DOHH2 (cell line): ENCODE data around the gene NYAP1.

Experiments used
- H3F3A ChIP-seq: fragments of 200-600 bp; sonication (generic), shearing (Covaris generic); 2 replicates; pipeline ENCODE4 v1.6.0; 2016; ENCODE audit warnings: antibody characterized with exemption, mild to moderate bottlenecking; ENCODE audit not compliant: control insufficient read depth, insufficient read depth
- H3K27ac ChIP-seq: fragments of 200-600 bp; sonication (generic); 2 replicates; pipeline ENCODE4 v1.5.1; 2014; ENCODE audit warnings: low read depth, mild to moderate bottlenecking, low read length, moderate library complexity
- H3K27me3 ChIP-seq: fragments of 200-600 bp; sonication (generic); 2 replicates; pipeline ENCODE4 v1.6.1; 2014; ENCODE audit warnings: mild to moderate bottlenecking, low read length, mixed read lengths; ENCODE audit not compliant: control insufficient read depth
- H3K36me3 ChIP-seq: fragments of 200-600 bp; sonication (generic); 2 replicates; pipeline ENCODE4 v1.6.1; 2014; ENCODE audit warnings: mild to moderate bottlenecking, low read length, moderate library complexity, mixed read lengths; ENCODE audit not compliant: control insufficient read depth
- H3K4me1 ChIP-seq: fragments of 200-600 bp; sonication (generic); 2 replicates; pipeline ENCODE4 v1.6.1; 2014; ENCODE audit warnings: mild to moderate bottlenecking, low read length, mixed read lengths; ENCODE audit not compliant: control insufficient read depth
- H3K4me2 ChIP-seq: fragments of 200-600 bp; sonication (generic); 2 replicates; pipeline ENCODE4 v1.6.0; 2014; ENCODE audit warnings: mild to moderate bottlenecking, low read length, moderate library complexity
- H3K4me3 ChIP-seq: fragments of 200-600 bp; sonication (generic); 2 replicates; pipeline ENCODE4 v1.5.1; 2014; ENCODE audit warnings: mild to moderate bottlenecking, low read length, mixed read lengths
- H3K79me2 ChIP-seq: fragments of 200-600 bp; sonication (generic); 2 replicates; pipeline ENCODE4 v1.6.1; 2014; ENCODE audit warnings: mild to moderate bottlenecking, low read length, mixed read lengths; ENCODE audit not compliant: control insufficient read depth
- H3K9me2 ChIP-seq: fragments of 200-600 bp; sonication (generic); replicated peaks from 2 replicates; pipeline ENCODE4 v1.6.1; 2014; ENCODE audit warnings: mild to moderate bottlenecking, low read length, mixed read lengths; ENCODE audit not compliant: control insufficient read depth
- H3K9me3 ChIP-seq: fragments of 200-600 bp; sonication (generic); 2 replicates; pipeline ENCODE4 v1.6.1; 2014; ENCODE audit warnings: antibody characterized with exemption, low read length, mixed read lengths; ENCODE audit not compliant: control insufficient read depth, insufficient read depth
- H4K20me1 ChIP-seq: fragments of 200-600 bp; sonication (generic); 2 replicates; pipeline ENCODE4 v1.6.0; 2014; ENCODE audit warnings: low read depth, mild to moderate bottlenecking, antibody characterized with exemption, low read length, moderate library complexity; ENCODE audit not compliant: control insufficient read depth, insufficient read depth
- EZH2phosphoT487 ChIP-seq: fragments of 200-600 bp; sonication (generic); IDR thresholded peaks from 2 replicates; pipeline ENCODE4 v1.6.1; 2017; ENCODE audit warnings: borderline replicate concordance, mild to moderate bottlenecking, antibody characterized with exemption, low read length, moderate library complexity, mixed read lengths
- TF ChIP-seq, protein P1 (sequence below): fragments of 200-600 bp; sonication (generic); IDR thresholded peaks from one replicate; pipeline ENCODE4 v1.5.1; 2014; ENCODE audit warnings: antibody characterized with exemption, mild to moderate bottlenecking, low read depth, low read length; ENCODE audit not compliant: poor library complexity, severe bottlenecking

NYAP1 gene

DNA sequence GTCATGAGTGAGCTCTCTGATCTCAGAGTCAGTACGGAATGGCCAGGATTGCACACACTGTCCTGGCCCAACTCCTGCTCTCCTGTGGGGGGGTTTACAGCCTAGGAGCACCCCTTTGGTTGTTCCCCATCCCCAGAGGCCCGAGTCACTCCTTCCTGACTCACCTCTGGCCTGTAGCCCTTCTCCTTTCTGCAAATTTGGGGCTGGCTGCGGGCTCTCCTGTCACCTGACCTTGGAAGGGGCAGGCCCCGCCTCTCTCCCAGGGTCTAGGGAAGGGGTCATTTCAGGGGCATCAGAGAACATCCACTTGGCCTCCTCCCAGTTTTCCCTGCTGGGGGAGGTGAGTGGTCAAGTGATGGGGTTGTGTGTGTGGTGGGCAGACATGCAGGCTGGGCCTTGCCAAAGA, 1.7 kb downstream of the NYAP1 start:
- Histone ChIP-seq H3K4me3 (no peak overlapping the region), H3K4me1 (peaks cover 33% of the 10 kb centered on the region)

DNA sequence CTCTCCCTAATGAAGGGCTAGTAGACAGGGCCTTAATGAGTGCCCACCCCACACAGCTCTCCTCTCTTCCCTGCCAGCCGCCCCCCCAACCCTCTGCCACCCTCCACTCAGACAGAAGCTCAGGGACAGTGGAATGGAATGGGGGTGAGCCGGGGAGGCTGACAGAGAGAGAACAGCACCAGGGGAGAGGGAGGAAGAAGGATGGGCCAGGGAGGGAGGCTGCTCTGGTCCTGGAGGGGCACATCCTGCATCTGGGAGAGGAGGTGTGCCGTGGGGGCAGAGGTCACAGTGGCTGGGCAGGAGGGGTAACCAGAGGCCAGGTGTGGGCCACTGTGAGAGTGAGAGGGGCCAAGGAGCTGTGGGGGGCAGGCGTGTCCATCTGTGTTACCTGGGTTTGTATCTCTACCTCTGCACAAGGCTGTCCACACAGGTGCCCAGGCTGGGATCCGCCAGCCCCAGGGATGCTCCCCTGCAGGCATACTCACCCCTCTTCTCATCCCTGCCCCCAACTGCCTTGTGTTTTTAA, 2.4 kb downstream of the NYAP1 start:
- no peaks in the 10 kb centered on the region for H3K79me2 ChIP-seq
- no peak overlapping the region for H3K4me3 ChIP-seq
- TF ChIP-seq EZH2phosphoT487, result no peak
- TF ChIP-seq, protein P1, sequence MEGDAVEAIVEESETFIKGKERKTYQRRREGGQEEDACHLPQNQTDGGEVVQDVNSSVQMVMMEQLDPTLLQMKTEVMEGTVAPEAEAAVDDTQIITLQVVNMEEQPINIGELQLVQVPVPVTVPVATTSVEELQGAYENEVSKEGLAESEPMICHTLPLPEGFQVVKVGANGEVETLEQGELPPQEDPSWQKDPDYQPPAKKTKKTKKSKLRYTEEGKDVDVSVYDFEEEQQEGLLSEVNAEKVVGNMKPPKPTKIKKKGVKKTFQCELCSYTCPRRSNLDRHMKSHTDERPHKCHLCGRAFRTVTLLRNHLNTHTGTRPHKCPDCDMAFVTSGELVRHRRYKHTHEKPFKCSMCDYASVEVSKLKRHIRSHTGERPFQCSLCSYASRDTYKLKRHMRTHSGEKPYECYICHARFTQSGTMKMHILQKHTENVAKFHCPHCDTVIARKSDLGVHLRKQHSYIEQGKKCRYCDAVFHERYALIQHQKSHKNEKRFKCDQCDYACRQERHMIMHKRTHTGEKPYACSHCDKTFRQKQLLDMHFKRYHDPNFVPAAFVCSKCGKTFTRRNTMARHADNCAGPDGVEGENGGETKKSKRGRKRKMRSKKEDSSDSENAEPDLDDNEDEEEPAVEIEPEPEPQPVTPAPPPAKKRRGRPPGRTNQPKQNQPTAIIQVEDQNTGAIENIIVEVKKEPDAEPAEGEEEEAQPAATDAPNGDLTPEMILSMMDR, result no peak
- no peaks in the 10 kb centered on the region for H3K9me3 ChIP-seq
- H3K27me3 ChIP-seq, result peaks cover 31% of the 10 kb centered on the region
- H3F3A ChIP-seq, result peaks cover 6% of the 10 kb centered on the region; the same call in 1 of the 2 replicates
- no peaks in the 10 kb centered on the region for H4K20me1 ChIP-seq
- no peaks in the 10 kb centered on the region for H3K9me2 ChIP-seq
- no peak overlapping the region for H3K27ac ChIP-seq
- peaks cover 33% of the 10 kb centered on the region for H3K4me1 ChIP-seq
- no peak overlapping the region for H3K4me2 ChIP-seq
- no peaks in the 10 kb centered on the region for H3K36me3 ChIP-seq

More for the DNA sequence above, 1.7 kb downstream of the NYAP1 start:
- Histone ChIP-seq H3K9me2 (no peaks in the 10 kb centered on the region), H3K27me3 (peaks cover 24% of the 10 kb centered on the region), H3K27ac (no peak overlapping the region), H3K79me2 (no peaks in the 10 kb centered on the region), H3K9me3 (no peaks in the 10 kb centered on the region), H3K36me3 (no peaks in the 10 kb centered on the region), H3K4me2 (no peak overlapping the region), H3F3A (peaks cover 6% of the 10 kb centered on the region; the same call in 1 of the 2 replicates), H4K20me1 (no peaks in the 10 kb centered on the region)
- TF ChIP-seq, protein P1, result no peak
- no peak for TF ChIP-seq EZH2phosphoT487

DNA sequence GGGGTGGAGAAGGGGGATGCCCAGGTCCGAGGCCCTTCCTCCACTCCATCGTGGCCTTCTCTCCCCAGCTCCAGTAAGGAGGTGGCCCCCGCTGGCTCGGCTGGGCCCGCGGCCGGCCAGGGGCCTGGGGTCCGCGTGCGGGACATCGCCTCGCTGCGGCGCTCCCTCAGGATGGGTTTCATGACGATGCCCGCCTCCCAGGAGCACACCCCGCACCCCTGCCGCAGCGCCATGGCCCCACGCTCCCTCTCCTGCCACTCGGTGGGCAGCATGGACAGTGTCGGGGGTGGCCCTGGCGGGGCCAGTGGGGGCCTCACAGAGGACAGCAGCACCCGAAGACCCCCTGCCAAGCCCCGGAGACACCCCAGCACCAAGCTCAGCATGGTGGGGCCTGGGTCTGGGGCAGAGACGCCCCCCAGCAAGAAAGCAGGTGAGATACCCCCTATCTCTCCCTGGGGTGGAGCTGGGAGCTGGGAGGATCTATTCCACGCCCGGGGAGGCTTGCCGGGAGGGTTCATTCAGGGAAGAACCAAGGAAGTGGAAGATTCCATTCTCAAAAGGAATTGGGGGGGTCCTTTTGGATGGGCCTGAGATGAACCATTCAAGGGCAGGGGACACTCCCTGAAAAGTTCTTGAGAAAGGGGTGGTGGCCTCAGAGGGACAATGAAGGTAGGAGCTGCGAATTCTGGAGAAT, 3.2 kb downstream of the NYAP1 start:
- Histone ChIP-seq H3K4me2 (peak overlapping the region; percentile 32; the same call in 1 of the 2 replicates), H3K4me3 (no peak overlapping the region), H3K36me3 (no peaks in the 10 kb centered on the region), H3K9me2 (no peaks in the 10 kb centered on the region), H3K79me2 (no peaks in the 10 kb centered on the region), H3K4me1 (peaks cover 33% of the 10 kb centered on the region), H3K27ac (no peak overlapping the region), H3F3A (peaks cover 3% of the 10 kb centered on the region; the same call in 1 of the 2 replicates), H4K20me1 (no peaks in the 10 kb centered on the region), H3K9me3 (no peaks in the 10 kb centered on the region), H3K27me3 (peaks cover 34% of the 10 kb centered on the region)
- TF ChIP-seq EZH2phosphoT487, result no peak
- TF ChIP-seq, protein P1, result no peak
